ENCODE data around the gene CDC34. TPM values are rescaled to one million over a fixed set of nuclear protein-coding genes. Genes with fewer than 3 reads are reported as not detected.
A peak's percentile ranks its signal among the peaks of the same experiment; 100 is the strongest.

Gene CDC34
- total RNA-seq, 4 donors from 2014 or later = 48.3 to 90.3 (median 72.9) TPM

DNA sequence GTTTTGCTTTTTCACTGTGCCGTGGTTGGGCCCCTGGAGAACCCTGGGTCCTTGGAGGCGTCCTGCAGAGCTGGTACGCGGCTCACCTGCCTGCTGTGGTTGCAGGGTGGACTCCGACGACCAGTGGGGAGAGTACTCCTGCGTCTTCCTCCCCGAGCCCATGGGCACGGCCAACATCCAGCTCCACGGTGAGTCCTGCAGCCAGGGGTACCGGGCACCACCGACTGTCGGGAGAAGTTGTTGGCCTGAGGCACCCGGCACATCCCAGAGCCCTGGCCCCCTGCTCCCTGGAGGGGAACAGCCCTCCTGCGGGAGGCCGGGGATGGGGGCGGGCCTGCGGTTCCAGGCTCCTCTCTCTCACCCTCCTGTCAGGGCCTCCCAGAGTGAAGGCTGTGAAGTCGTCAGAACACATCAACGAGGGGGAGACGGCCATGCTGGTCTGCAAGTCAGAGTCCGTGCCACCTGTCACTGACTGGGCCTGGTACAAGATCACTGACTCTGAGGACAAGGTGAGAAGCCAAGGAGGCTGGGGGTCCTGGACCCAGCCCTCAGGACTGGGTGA, 48.8 kb downstream of the CDC34 start:
- Histone ChIP-seq H3K4me3 (no peak overlapping the region), H3K27ac (no peak overlapping the region), H3K27me3 (peaks cover 5% of the 10 kb centered on the region), H3K9me3 (no peaks in the 10 kb centered on the region), H3K4me1 (peaks cover 35% of the 10 kb centered on the region), H3K36me3 (peaks cover 57% of the 10 kb centered on the region)
- DNase-seq (ENCODE audit: low spot score in 2 of 2) = peak in 1 of 2 donors; percentile 55
- TF ChIP-seq EP300 (IDR thresholded peaks at IDR 0.05) (no peak), POLR2A (IDR thresholded peaks at IDR 0.05) (no peak), POLR2AphosphoS5 (IDR thresholded peaks at IDR 0.05) (no peak)
- TF ChIP-seq, protein P1, sequence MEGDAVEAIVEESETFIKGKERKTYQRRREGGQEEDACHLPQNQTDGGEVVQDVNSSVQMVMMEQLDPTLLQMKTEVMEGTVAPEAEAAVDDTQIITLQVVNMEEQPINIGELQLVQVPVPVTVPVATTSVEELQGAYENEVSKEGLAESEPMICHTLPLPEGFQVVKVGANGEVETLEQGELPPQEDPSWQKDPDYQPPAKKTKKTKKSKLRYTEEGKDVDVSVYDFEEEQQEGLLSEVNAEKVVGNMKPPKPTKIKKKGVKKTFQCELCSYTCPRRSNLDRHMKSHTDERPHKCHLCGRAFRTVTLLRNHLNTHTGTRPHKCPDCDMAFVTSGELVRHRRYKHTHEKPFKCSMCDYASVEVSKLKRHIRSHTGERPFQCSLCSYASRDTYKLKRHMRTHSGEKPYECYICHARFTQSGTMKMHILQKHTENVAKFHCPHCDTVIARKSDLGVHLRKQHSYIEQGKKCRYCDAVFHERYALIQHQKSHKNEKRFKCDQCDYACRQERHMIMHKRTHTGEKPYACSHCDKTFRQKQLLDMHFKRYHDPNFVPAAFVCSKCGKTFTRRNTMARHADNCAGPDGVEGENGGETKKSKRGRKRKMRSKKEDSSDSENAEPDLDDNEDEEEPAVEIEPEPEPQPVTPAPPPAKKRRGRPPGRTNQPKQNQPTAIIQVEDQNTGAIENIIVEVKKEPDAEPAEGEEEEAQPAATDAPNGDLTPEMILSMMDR (IDR thresholded peaks at IDR 0.05) = no peak
- WGBS = 89% methylated on average over 16 of the region's 22 CpGs

DNA sequence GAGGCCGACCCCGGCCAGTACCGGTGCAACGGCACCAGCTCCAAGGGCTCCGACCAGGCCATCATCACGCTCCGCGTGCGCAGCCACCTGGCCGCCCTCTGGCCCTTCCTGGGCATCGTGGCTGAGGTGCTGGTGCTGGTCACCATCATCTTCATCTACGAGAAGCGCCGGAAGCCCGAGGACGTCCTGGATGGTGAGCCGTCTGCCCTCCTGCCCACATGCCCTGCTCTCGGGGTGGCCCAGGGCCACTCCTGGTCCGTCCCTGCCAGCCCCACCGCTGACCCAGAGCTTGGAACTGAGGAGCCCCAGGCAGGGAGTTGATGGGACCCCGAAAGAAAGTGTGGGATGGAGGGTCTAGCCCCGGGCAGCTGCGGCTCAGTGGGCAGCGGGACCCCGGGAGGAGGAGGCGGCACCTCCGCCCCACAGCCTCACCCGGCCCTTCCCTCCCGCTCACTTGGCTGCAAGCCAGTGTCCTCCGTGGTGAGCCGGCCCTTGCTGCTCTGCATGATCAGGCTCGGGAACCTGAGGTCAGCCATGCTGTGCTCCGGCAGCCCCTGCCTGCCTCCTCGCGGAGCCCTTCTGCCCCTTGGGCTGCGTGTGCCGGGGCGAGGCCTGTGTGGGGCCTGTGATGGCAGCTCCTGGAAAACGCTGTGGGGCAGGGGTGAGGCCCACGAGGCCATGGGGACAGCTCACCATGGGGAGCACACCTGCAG, 50.0 kb downstream of the CDC34 start:
- no peak overlapping the region for H3K27ac ChIP-seq
- peaks cover 13% of the 10 kb centered on the region for H3K27me3 ChIP-seq
- 90% methylated on average over 6 of the region's 40 CpGs for WGBS
- no peaks in the 10 kb centered on the region for H3K9me3 ChIP-seq
- H3K36me3 ChIP-seq = peaks cover 57% of the 10 kb centered on the region
- H3K4me3 ChIP-seq = no peak overlapping the region
- H3K4me1 ChIP-seq = peaks cover 23% of the 10 kb centered on the region
- TF ChIP-seq POLR2A (IDR thresholded peaks at IDR 0.05) = no peak
- TF ChIP-seq POLR2AphosphoS5 (IDR thresholded peaks at IDR 0.05) = no peak
- TF ChIP-seq, protein P1 (IDR thresholded peaks at IDR 0.05) = no peak
- no peak for TF ChIP-seq EP300 (IDR thresholded peaks at IDR 0.05)
- peak in 1 of 2 donors; percentile 57 for DNase-seq (ENCODE audit: low spot score in 2 of 2)

DNA sequence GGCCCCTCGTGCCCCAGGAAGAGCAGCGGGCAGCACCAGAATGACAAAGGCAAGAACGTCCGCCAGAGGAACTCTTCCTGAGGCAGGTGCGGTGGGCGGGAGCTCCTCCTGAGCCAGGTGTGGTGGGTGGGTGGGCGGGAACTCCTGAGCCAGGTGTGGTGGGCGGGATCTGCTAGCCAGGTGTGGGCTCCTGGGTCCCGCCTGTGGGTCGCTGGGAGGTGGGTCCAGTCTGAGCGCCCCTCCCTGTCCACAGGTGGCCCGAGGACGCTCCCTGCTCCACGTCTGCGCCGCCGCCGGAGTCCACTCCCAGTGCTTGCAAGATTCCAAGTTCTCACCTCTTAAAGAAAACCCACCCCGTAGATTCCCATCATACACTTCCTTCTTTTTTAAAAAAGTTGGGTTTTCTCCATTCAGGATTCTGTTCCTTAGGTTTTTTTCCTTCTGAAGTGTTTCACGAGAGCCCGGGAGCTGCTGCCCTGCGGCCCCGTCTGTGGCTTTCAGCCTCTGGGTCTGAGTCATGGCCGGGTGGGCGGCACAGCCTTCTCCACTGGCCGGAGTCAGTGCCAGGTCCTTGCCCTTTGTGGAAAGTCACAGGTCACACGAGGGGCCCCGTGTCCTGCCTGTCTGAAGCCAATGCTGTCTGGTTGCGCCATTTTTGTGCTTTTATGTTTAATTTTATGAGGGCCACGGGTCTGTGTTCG, 51.1 kb downstream of the CDC34 start:
- Histone ChIP-seq H3K4me3 (no peak overlapping the region), H3K27me3 (peaks cover 24% of the 10 kb centered on the region), H3K9me3 (no peaks in the 10 kb centered on the region), H3K36me3 (peaks cover 55% of the 10 kb centered on the region), H3K4me1 (peaks cover 14% of the 10 kb centered on the region), H3K27ac (no peak overlapping the region)
- 80% methylated on average over 27 of the region's 31 CpGs for WGBS
- no peak for TF ChIP-seq POLR2A (IDR thresholded peaks at IDR 0.05)
- no peak for TF ChIP-seq POLR2AphosphoS5 (IDR thresholded peaks at IDR 0.05)
- TF ChIP-seq, protein P1 (IDR thresholded peaks at IDR 0.05) = no peak
- no peak for TF ChIP-seq EP300 (IDR thresholded peaks at IDR 0.05)
- peak in 1 of 2 donors; percentile 56 for DNase-seq (ENCODE audit: low spot score in 2 of 2)

DNA sequence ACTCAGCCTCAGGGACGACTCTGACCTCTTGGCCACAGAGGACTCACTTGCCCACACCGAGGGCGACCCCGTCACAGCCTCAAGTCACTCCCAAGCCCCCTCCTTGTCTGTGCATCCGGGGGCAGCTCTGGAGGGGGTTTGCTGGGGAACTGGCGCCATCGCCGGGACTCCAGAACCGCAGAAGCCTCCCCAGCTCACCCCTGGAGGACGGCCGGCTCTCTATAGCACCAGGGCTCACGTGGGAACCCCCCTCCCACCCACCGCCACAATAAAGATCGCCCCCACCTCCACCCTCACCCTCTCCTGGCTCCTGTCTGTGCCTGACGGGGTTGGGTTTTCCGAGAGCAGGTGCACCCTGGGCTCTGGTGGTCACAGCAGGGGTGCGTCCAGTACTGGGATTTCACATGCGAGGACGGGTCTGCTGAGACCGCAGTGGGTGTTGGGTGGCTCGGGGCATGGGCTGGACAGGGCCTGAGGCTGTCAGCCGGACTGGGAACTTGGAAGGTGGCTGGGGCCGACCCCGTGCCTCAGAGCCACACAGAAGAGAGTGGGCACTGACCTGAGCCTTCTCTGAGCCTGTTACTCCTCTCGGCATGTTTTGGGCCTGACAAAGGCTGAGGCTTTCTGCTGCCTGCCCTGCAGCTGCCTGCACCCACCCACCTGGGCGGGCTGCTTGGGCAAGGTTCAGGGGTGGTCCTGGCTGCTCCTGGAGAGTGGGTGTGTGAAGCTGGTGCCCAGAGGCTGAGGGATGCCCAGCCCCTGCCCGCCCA, 51.8 kb downstream of the CDC34 start:
- Histone ChIP-seq H3K4me3 (no peak overlapping the region), H3K36me3 (peaks cover 49% of the 10 kb centered on the region), H3K9me3 (no peaks in the 10 kb centered on the region), H3K27me3 (peaks cover 31% of the 10 kb centered on the region), H3K27ac (no peak overlapping the region), H3K4me1 (peaks cover 17% of the 10 kb centered on the region)
- peak in 1 of 2 donors; percentile 59 for DNase-seq (ENCODE audit: low spot score in 2 of 2)
- 85% methylated on average over 18 of the region's 27 CpGs for WGBS
- no peak for TF ChIP-seq POLR2A (IDR thresholded peaks at IDR 0.05)
- TF ChIP-seq EP300 (IDR thresholded peaks at IDR 0.05) = no peak
- no peak for TF ChIP-seq POLR2AphosphoS5 (IDR thresholded peaks at IDR 0.05)
- TF ChIP-seq, protein P1 (IDR thresholded peaks at IDR 0.05) = no peak
